Measurements from ENCODE around the gene DPP6. TPM values are rescaled to one million over a fixed set of nuclear protein-coding genes. Genes with fewer than 3 reads are reported as not detected.

DPP6 gene
- polyA plus RNA-seq, 2 of the 4 experiments (the other 2 are of a cell fraction): not detected

DNA sequence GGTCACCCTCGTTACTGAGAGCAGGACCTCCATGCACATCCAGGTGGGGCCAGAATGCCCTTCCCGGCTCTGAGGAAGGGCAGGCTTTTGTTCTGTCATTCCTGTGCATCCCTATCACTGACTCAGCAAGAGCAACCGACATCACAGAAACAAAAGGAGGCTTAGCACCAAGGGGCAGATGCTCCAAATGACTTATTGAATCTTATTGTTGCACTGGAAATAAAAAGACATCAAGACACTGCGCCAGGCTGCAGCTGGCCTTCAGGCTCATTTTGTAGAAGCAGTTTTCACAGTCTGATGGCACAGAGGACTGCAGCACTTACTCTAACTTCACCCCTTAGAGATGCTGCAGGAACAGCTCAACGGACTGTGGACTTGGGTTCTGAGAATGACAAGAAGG is 824.3 kb downstream of the DPP6 start:
- H3K27ac ChIP-seq: no peak overlapping the region
- H3K4me2 ChIP-seq: no peak overlapping the region
- CTCF ChIA-PET: no interaction called here
- TF ChIP-seq EHMT2 (IDR thresholded peaks at IDR 0.05; ENCODE audit: low read depth): no peak
- TF ChIP-seq E2F6 (IDR thresholded peaks at IDR 0.05; ENCODE audit: borderline replicate concordance, low read depth): no peak
- no peak for TF ChIP-seq BHLHE40 (IDR thresholded peaks at IDR 0.05; ENCODE audit: low read depth, low read length)
- no peak for TF ChIP-seq ESRRA (IDR thresholded peaks at IDR 0.05; ENCODE audit: borderline replicate concordance, low read length)
- TF ChIP-seq ZSCAN20 (CRISPR knock-in tag; IDR thresholded peaks at IDR 0.05): no peak
- no peak for TF ChIP-seq RNF2 (IDR thresholded peaks at IDR 0.05; ENCODE audit: borderline replicate concordance, low read depth)
- FAIRE-seq (no peak), DNase-seq (ENCODE audit: low read depth in 1 of 2, low spot score in 1 of 2) (no peak), ATAC-seq (no peak)
- POLR2A ChIA-PET: no interaction called here
- WGBS (ENCODE audit: missing lambda C conversion rate): 24% methylated on average over 5 of the region's 5 CpGs
- no peaks in the 10 kb centered on the region for H3K9me3 ChIP-seq
- no peak overlapping the region for H3K4me3 ChIP-seq
- no peaks in the 10 kb centered on the region for H3K4me1 ChIP-seq

DNA sequence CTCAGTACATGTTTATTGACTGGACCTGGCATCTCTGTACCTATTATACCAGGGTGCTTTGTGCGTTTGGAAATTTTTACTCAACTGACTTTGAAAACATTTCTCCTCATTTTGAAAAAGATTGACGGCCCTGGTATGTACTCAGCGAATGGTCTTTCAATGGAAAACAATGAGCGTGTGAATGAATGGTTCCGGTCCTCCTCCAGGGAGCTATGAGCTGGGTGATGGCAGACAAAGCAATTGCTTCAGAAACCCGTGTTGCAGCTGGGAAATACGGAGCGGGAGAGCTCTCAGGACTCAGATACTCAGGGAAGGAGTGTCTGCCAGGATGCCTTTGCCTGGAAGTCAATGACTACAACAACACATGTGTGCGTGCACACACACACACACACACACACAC is 824.8 kb downstream of the DPP6 start:
- WGBS (ENCODE audit: missing lambda C conversion rate): 23% methylated on average over 9 of the region's 9 CpGs
- TF ChIP-seq KDM1A (IDR thresholded peaks at IDR 0.05; ENCODE audit: low read depth) (no peak), MYC (IDR thresholded peaks at IDR 0.05; ENCODE audit: borderline replicate concordance, low read length) (no peak), ESRRA (IDR thresholded peaks at IDR 0.05; ENCODE audit: borderline replicate concordance, low read length) (no peak)
- Histone ChIP-seq H3K4me1 (no peaks in the 10 kb centered on the region), H3K27ac (no peak overlapping the region), H3K4me2 (no peak overlapping the region), H3K4me3 (no peak overlapping the region), H3K9me3 (no peaks in the 10 kb centered on the region)
- DNase-seq (ENCODE audit: low read depth in 1 of 2, low spot score in 1 of 2): no peak
- ChIA-PET POLR2A (no interaction called here), CTCF (no interaction called here)
- ATAC-seq: no peak
- FAIRE-seq: no peak

DNA sequence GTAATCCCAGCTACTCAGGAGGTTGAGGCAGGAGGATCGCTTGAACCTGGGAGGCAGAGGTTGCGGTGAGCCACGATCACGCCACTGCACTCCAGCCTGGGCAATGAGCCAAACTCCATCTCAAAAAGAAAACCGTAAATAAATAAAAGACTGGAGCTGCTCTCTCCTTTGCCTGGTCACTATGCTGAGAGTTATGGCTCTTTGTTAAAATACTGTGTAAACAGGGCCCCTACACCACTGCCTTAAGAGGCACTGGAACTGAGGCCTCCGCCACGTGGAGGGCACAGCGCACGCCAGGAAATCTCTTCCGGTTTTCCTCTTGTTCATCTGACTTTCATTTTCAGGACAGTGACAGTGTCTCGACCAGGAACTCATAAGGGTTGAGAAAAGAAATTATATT is 827.4 kb downstream of the DPP6 start:
- H3K4me3 ChIP-seq: no peak overlapping the region
- H3K4me1 ChIP-seq: no peaks in the 10 kb centered on the region
- CTCF ChIA-PET: no interaction called here
- 70% methylated on average over 11 of the region's 11 CpGs for WGBS (ENCODE audit: missing lambda C conversion rate)
- POLR2A ChIA-PET: no interaction called here
- peaks cover 9% of the 10 kb centered on the region; the same call in 2 of the 3 replicates for H3K9me3 ChIP-seq
- FAIRE-seq (no peak), DNase-seq (ENCODE audit: low read depth in 1 of 2, low spot score in 1 of 2) (no peak), ATAC-seq (no peak)
- TF ChIP-seq NR3C1 (IDR thresholded peaks at IDR 0.05) (no peak), MAX (IDR thresholded peaks at IDR 0.05) (no peak), NFE2L2 (conservative IDR thresholded peaks at IDR 0.05; ENCODE audit: low read length) (no peak), MYC (IDR thresholded peaks at IDR 0.05; ENCODE audit: borderline replicate concordance, low read length) (no peak), REST (IDR thresholded peaks at IDR 0.05) (no peak), PHF8 (IDR thresholded peaks at IDR 0.05; ENCODE audit: borderline replicate concordance, low read depth) (no peak), E2F6 (IDR thresholded peaks at IDR 0.05; ENCODE audit: borderline replicate concordance, low read depth) (no peak), POLR2A (IDR thresholded peaks at IDR 0.05; ENCODE audit: low read length) (no peak), FOXS1 (CRISPR knock-in tag; IDR thresholded peaks at IDR 0.05) (no peak), HEYL (CRISPR knock-in tag; IDR thresholded peaks at IDR 0.05) (no peak), CHD2 (IDR thresholded peaks at IDR 0.05; ENCODE audit: low read length, partially characterized antibody) (no peak), ZC3H11A (IDR thresholded peaks at IDR 0.05) (no peak), ZNF302 (CRISPR knock-in tag; IDR thresholded peaks at IDR 0.05) (no peak), TP53 (CRISPR knock-in tag; IDR thresholded peaks at IDR 0.05) (no peak), RARB (CRISPR knock-in tag; IDR thresholded peaks at IDR 0.05) (no peak), JUNB (IDR thresholded peaks at IDR 0.05) (no peak), HOXB13 (CRISPR knock-in tag; IDR thresholded peaks at IDR 0.05; ENCODE audit: low read depth) (no peak)
- TF ChIP-seq, protein P1, sequence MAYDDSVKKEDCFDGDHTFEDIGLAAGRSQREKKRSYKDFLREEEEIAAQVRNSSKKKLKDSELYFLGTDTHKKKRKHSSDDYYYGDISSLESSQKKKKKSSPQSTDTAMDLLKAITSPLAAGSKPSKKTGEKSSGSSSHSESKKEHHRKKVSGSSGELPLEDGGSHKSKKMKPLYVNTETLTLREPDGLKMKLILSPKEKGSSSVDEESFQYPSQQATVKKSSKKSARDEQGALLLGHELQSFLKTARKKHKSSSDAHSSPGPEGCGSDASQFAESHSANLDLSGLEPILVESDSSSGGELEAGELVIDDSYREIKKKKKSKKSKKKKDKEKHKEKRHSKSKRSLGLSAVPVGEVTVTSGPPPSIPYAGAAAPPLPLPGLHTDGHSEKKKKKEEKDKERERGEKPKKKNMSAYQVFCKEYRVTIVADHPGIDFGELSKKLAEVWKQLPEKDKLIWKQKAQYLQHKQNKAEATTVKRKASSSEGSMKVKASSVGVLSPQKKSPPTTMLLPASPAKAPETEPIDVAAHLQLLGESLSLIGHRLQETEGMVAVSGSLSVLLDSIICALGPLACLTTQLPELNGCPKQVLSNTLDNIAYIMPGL (CRISPR knock-in tag; IDR thresholded peaks at IDR 0.05; ENCODE audit: borderline replicate concordance): no peak
- H3K4me2 ChIP-seq: no peak overlapping the region
- H3K27ac ChIP-seq: no peak overlapping the region
